ENCODE measurements around the gene KRT14.
"Not testable (repeated sequence)": the region's sequence is repeated elsewhere in the genome, so short reads cannot be mapped to it uniquely, and the experiment has no call there.

KRT14 gene

DNA sequence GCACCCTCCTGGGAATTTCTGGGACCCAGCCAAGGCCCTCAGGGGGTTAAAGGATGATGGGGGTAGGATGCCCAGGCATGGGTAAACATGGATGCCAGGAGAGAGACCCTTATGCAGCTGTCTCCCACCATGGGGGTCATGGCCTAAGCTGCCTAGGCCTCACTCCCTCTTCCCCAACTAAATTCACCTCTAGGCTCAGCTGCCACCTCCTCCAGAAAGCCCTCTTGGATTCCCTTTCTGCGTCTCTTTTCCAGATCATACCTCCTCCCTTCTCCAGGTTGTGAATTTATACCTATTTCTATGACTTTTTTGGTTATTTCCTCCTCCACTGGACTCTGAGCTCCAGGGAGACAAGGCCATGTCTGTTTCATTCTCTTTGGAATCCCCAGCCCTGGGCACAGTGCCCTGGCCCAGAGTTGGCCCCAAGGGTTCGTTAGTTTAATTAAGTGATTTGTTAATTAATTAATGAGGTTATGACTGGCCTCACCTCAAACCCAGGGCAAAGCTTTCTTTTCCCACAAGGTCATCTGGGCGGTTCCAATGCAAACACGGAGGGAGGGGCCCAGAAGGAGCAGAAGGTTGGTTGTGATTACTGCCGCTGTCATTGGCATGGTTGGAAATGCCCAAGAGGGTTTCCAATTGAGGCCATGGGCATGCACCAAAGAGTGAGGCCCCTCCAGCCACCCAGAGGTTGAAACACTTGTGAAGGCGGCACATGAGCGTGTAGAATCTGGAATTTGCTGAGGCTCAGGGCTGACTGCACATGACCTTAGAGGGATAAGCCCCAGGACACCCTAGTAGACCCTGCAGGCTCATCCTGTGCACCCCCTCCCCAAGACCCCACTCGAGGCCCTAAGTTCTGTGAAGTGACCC is 44.6 kb upstream of the KRT14 start:
- Histone ChIP-seq H2AFZ (ENCODE audit: low read length) (no peak overlapping the region), H3K4me3 (ENCODE audit: low read depth, low read length, poor library complexity, severe bottlenecking) (no peak overlapping the region), H3K36me3 (ENCODE audit: insufficient read depth, low read length) (no peaks in the 10 kb centered on the region), H3K79me2 (ENCODE audit: insufficient read depth, low read length) (no peaks in the 10 kb centered on the region), H3K9me2 (ENCODE audit: low read depth, low read length) (no peaks in the 10 kb centered on the region), H3K27me3 (ENCODE audit: insufficient read depth, low read length) (no peaks in the 10 kb centered on the region), H3F3A (ENCODE audit: insufficient read depth, low read length) (no peaks in the 10 kb centered on the region), H4K20me1 (ENCODE audit: insufficient read depth, low read length) (no peaks in the 10 kb centered on the region), H3K4me1 (ENCODE audit: insufficient read depth, low read length, severe bottlenecking) (no peaks in the 10 kb centered on the region), H3K9ac (ENCODE audit: low read length) (no peak overlapping the region), H3K27ac (ENCODE audit: low read depth, low read length, poor library complexity, severe bottlenecking) (no peak overlapping the region), H3K4me2 (ENCODE audit: low read length) (no peak overlapping the region), H3K9me3 (ENCODE audit: low read length) (no peaks in the 10 kb centered on the region)
- TF ChIP-seq, protein P1, sequence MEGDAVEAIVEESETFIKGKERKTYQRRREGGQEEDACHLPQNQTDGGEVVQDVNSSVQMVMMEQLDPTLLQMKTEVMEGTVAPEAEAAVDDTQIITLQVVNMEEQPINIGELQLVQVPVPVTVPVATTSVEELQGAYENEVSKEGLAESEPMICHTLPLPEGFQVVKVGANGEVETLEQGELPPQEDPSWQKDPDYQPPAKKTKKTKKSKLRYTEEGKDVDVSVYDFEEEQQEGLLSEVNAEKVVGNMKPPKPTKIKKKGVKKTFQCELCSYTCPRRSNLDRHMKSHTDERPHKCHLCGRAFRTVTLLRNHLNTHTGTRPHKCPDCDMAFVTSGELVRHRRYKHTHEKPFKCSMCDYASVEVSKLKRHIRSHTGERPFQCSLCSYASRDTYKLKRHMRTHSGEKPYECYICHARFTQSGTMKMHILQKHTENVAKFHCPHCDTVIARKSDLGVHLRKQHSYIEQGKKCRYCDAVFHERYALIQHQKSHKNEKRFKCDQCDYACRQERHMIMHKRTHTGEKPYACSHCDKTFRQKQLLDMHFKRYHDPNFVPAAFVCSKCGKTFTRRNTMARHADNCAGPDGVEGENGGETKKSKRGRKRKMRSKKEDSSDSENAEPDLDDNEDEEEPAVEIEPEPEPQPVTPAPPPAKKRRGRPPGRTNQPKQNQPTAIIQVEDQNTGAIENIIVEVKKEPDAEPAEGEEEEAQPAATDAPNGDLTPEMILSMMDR (IDR thresholded peaks at IDR 0.05; ENCODE audit: low read length): no peak
- no peak for TF ChIP-seq EZH2 (IDR thresholded peaks at IDR 0.05; ENCODE audit: borderline replicate concordance, low read length)

DNA sequence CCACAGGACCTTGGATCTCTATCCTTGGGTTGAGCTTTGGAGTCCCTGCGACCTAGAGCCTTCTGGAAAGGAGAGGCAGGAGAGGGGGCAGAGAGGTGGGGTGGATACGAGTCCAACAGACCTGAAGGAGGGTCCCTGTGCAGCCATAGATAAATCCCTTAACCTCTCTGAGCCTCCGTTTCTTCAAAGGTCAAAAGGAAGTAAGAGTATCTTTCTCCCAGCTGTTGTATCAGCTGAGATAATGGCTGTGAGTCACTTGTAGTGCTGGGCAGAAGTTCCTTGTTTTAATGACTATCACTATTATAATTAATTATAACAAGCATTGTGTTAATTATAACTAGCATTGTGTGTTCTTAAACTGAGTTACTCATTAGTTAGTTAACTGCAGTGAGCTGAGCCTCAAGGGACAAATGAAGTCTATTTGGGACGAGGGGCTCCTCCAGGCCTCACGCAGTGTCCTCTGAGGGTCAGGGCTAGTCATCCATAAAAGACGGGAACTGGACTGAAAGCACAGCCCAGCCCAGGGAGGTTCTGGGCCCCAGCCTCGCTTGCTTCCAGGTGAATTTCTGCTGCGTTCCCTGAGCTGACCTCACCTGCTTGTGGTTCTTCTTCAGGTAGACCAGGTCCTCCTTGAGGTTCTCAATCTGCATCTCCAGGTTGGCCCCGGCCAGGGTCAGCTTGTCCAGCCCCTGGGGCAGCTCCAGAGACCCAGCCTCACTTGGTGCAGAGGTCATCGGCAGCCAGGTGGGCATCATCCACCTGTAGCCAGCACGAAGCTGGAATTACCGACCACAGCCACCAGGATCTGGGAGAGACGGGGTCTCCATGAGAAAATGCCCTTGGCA is 43.4 kb upstream of the KRT14 start:
- Histone ChIP-seq H3F3A (ENCODE audit: insufficient read depth, low read length) (no peaks in the 10 kb centered on the region), H3K4me1 (ENCODE audit: insufficient read depth, low read length, severe bottlenecking) (no peaks in the 10 kb centered on the region), H3K4me2 (ENCODE audit: low read length) (no peak overlapping the region), H3K27ac (ENCODE audit: low read depth, low read length, poor library complexity, severe bottlenecking) (no peak overlapping the region), H3K9me2 (ENCODE audit: low read depth, low read length) (no peaks in the 10 kb centered on the region), H2AFZ (ENCODE audit: low read length) (no peak overlapping the region), H3K9ac (ENCODE audit: low read length) (no peak overlapping the region), H4K20me1 (ENCODE audit: insufficient read depth, low read length) (no peaks in the 10 kb centered on the region), H3K79me2 (ENCODE audit: insufficient read depth, low read length) (no peaks in the 10 kb centered on the region), H3K36me3 (ENCODE audit: insufficient read depth, low read length) (no peaks in the 10 kb centered on the region), H3K9me3 (ENCODE audit: low read length) (no peaks in the 10 kb centered on the region), H3K27me3 (ENCODE audit: insufficient read depth, low read length) (no peaks in the 10 kb centered on the region), H3K4me3 (ENCODE audit: low read depth, low read length, poor library complexity, severe bottlenecking) (no peak overlapping the region)
- TF ChIP-seq EZH2 (IDR thresholded peaks at IDR 0.05; ENCODE audit: borderline replicate concordance, low read length): no peak
- TF ChIP-seq, protein P1 (IDR thresholded peaks at IDR 0.05; ENCODE audit: low read length): no peak

DNA sequence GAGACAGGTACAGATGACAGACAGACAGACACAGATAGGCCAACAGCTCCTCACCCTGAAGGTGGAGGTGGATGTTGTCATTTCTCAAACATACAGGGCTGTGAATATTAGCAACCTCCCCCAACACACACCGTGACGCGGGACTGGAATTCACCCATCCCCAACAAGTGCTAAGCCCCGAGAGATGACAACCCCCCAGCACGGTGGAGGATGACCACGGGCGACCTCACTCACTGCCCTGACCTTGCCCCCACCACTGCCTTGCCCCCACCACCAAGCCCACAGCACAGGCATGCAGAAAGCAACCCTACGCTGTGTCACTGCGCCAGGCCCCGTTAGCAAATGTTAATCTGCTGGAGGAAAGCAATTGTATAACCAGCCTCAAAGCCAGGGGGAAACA is 42.6 kb upstream of the KRT14 start:
- Histone ChIP-seq H3K9ac (ENCODE audit: low read length) (no peak overlapping the region), H2AFZ (ENCODE audit: low read length) (no peak overlapping the region), H3K27me3 (ENCODE audit: insufficient read depth, low read length) (no peaks in the 10 kb centered on the region), H3K4me2 (ENCODE audit: low read length) (no peak overlapping the region), H3K9me3 (ENCODE audit: low read length) (no peaks in the 10 kb centered on the region), H3K9me2 (ENCODE audit: low read depth, low read length) (no peaks in the 10 kb centered on the region), H3K79me2 (ENCODE audit: insufficient read depth, low read length) (no peaks in the 10 kb centered on the region), H4K20me1 (ENCODE audit: insufficient read depth, low read length) (no peaks in the 10 kb centered on the region), H3F3A (ENCODE audit: insufficient read depth, low read length) (no peaks in the 10 kb centered on the region), H3K27ac (ENCODE audit: low read depth, low read length, poor library complexity, severe bottlenecking) (no peak overlapping the region), H3K4me1 (ENCODE audit: insufficient read depth, low read length, severe bottlenecking) (no peaks in the 10 kb centered on the region), H3K36me3 (ENCODE audit: insufficient read depth, low read length) (no peaks in the 10 kb centered on the region), H3K4me3 (ENCODE audit: low read depth, low read length, poor library complexity, severe bottlenecking) (no peak overlapping the region)
- no peak for TF ChIP-seq EZH2 (IDR thresholded peaks at IDR 0.05; ENCODE audit: borderline replicate concordance, low read length)
- TF ChIP-seq, protein P1 (IDR thresholded peaks at IDR 0.05; ENCODE audit: low read length): no peak

DNA sequence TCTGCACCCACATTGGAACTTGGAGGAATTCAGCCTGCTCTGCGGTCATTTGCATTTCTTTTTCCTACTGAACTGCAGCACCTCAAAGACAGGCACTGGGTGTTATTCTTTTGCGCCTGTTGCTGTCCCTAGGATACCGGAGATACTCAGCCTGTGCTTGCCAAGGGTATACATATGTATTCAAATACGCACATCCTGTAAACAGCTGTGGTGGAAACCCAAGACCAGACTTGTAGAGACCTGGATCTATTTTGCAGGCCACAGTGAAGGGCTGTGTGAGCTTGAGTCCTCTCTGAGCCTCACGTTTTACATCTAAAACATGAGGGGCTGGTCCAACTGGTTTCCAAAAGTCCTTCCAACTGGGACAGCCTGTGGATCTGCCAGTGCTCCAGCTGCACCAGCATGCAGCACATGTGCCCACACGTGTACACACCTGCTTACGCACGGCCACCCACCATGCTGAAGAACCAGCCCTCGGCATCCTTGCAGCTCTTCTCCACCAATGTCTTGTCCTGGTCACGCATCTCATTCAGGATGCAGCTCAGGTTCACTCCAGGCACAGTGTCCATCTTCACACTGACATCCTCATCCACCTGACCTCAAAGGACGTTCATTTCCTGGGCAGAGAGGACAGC is 42.0 kb upstream of the KRT14 start:
- H3K9me3 ChIP-seq (ENCODE audit: low read length); H3K79me2 ChIP-seq (ENCODE audit: insufficient read depth, low read length); H3K4me2 ChIP-seq (ENCODE audit: low read length); H3K9me2 ChIP-seq (ENCODE audit: low read depth, low read length); H3K4me3 ChIP-seq (ENCODE audit: low read depth, low read length, poor library complexity, severe bottlenecking); H2AFZ ChIP-seq (ENCODE audit: low read length); H3K4me1 ChIP-seq (ENCODE audit: insufficient read depth, low read length, severe bottlenecking); H3F3A ChIP-seq (ENCODE audit: insufficient read depth, low read length); H3K27me3 ChIP-seq (ENCODE audit: insufficient read depth, low read length); H4K20me1 ChIP-seq (ENCODE audit: insufficient read depth, low read length); H3K36me3 ChIP-seq (ENCODE audit: insufficient read depth, low read length); H3K9ac ChIP-seq (ENCODE audit: low read length); H3K27ac ChIP-seq (ENCODE audit: low read depth, low read length, poor library complexity, severe bottlenecking): not testable (repeated sequence)

DNA sequence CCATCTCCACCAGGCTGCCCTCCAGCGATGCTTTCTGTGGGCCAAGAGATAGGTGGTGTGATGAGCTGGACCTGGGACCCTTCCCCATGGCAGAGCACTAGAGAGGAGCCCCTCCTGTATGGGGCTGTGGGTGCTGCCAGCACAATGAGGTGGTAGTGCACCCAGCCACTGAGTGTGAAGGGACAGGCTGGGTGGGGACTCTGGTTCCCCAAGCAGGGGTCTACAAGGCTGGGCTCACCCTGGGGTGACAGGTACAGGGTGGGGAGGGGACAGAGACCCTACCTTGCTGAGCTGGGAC is 41.3 kb upstream of the KRT14 start:
- H4K20me1 ChIP-seq (ENCODE audit: insufficient read depth, low read length); H3K9me3 ChIP-seq (ENCODE audit: low read length); H3K4me3 ChIP-seq (ENCODE audit: low read depth, low read length, poor library complexity, severe bottlenecking); H3K36me3 ChIP-seq (ENCODE audit: insufficient read depth, low read length); H3F3A ChIP-seq (ENCODE audit: insufficient read depth, low read length); H3K79me2 ChIP-seq (ENCODE audit: insufficient read depth, low read length); H3K9ac ChIP-seq (ENCODE audit: low read length); H3K27me3 ChIP-seq (ENCODE audit: insufficient read depth, low read length); H3K9me2 ChIP-seq (ENCODE audit: low read depth, low read length); H3K4me1 ChIP-seq (ENCODE audit: insufficient read depth, low read length, severe bottlenecking); H3K4me2 ChIP-seq (ENCODE audit: low read length); H2AFZ ChIP-seq (ENCODE audit: low read length); H3K27ac ChIP-seq (ENCODE audit: low read depth, low read length, poor library complexity, severe bottlenecking): not testable (repeated sequence)

Measured in OCI-LY1 (cell line).